NAMALWA (cell line): ENCODE measurements around the gene AKR1B1.
A peak's percentile ranks its signal among the peaks of the same experiment; 100 is the strongest.

Experiments used
- DNase-seq: peaks from one replicate; pipeline ENCODE4 v3.0.0-alpha.2; 2015; ENCODE audit warnings: low spot score

The AKR1B1 gene

DNA sequence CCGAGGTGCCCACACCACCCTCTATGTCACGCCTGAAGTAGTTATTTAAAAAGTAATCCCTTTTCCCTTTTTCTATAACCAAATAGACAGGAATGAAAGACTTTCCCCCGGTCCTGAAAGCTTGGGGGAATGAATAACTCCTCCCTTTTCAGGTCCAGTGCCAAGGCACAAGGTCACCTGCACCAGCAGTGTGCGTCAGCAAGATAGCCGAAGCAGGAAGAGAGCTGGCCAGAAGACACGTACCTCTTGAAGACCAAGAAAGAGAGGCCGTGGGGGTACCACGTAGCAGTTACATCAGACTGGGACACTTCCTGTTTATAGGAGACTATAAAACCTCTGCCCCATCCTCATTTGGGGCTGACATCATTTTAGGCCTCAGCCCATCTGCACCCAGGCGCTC is 10.7 kb upstream of the AKR1B1 start:
- DNase-seq: peak; percentile 8

DNA sequence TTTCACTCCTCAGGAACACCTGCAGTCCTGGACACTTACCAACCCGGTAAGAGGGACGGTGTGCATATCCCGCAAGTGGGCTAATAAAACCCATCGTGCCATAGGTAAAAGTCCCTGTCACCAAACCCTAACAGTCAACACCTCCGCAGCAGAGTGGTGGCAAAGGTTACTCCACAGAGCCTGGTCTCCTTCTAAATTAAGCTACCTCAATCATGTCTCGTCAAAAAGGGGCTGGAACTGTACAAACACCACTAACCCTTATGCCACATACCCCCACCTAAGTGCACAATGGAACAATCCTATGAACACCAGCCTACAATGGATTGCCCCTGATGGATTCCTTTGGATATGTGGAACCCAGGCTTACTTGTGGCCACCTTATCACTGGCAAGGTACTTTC is 9.6 kb upstream of the AKR1B1 start:
- DNase-seq: no peak

DNA sequence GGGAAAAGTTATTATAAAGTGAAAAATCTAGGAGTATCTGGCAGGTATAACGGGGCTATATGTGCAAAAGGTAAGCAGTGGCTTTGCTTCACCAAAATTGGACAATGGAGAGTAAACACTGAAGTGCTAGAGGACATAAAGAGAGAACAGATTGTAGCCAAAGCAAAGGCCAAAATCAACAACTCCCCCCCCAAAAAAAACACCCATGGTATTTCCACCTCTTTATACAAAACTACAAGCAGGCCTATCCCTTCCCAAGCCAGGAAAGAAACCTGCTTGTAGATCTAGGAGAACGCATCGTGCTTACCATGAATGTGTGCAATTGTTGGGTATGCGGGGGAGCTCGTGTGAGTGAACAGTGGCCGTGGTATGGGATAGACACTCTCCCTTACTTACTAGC is 9.2 kb upstream of the AKR1B1 start:
- no peak for DNase-seq

DNA sequence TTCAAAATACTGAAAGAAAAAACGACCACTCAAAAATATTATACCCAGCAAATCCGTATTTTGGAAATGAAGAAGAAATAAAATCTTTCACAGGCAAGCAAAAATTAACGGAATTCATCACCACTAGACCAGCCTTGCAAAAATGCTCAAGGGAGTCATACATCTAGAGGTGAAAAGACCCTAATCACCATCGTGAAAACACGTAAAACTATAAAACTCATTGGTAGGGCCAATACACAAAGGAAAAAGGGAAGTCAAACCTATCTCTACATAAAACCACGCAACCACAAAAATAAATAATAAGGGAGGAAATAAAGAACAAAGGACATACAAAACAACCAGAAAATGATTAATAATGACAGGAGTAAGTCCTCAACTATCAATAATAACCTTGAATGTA is 6.6 kb upstream of the AKR1B1 start:
- DNase-seq: no peak

DNA sequence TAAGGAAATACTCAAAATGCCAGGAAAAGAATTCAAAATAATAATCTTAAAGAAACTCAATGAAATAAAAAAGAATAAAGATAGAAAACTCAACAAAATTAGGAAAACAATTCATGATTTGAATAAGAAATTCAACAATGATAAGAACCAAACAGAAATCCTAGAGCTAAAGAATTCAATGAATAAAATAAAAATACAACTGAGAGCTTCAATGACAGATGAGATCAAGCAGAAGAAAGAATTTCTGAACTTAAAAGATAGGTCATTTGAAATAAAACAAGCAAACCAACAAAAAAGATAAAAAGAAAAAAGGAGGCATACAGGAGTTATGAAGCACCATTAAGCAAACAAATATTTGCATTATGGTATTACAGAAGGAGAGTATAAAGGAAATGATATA is 5.6 kb upstream of the AKR1B1 start:
- DNase-seq: no peak

DNA sequence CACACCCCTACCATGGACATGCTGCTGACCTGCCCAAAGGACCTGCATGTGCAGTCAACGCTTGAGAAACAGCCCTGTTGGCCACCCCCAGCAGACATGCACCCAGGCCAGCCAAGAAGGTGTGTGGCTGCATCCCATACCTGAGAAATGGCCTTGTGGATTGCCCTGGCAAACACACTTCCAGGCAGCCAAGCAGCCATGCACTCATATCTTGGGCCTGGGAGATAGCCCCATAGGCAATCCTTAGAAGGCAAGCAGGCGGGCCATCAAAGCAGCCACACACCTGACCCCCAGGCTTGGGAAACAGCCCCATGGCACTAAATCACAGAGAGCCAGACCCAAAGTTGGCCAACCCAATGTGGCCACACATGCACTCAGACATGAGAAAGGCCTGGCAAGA is 4.9 kb upstream of the AKR1B1 start:
- no peak for DNase-seq

DNA sequence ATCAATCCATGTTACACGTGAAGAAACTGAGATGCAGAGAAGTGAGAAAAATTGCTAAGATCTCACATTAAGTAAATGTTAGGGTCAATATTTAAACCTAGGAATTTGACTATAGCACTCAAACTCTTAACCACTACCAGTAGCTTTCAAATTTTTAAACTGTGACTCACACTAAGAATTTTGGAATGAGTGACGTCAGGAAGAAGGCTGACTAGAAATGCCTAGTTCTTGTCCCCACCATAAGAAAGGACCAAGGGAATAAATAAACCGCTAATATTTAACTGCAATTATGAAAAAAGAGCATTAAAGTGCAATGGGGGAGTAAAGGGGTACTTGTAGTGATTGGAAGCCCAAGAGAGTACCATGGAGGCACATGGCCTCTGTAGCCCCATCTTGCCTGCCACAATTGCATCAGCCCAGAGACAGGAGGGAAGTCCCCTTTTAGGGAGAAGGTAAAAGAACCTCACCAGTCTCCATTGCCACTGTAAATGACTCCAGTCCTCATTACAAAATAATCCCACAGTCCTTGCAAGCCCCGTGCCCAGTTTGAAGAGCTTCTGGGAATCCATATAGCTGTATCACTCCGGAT is 3.5 kb upstream of the AKR1B1 start:
- DNase-seq: no peak

DNA sequence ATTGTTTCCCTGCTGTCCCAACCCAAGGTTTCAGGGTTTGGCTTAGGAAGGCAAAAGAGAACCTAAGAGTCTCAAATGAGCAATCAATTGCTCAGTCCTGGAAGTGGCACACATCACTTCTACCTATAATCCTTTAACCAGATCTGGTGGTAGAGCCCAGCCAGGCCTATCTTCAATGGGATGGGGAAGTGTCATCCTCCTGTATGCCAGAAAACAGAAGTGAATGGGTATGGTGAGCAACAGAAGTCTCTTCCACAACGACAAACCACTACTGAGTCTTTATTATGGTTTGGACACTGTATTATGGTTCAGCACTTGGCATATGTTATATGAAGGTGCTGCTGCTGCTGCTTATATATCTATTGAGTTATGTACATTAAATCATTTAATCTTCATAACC is 3.0 kb upstream of the AKR1B1 start:
- DNase-seq: no peak

DNA sequence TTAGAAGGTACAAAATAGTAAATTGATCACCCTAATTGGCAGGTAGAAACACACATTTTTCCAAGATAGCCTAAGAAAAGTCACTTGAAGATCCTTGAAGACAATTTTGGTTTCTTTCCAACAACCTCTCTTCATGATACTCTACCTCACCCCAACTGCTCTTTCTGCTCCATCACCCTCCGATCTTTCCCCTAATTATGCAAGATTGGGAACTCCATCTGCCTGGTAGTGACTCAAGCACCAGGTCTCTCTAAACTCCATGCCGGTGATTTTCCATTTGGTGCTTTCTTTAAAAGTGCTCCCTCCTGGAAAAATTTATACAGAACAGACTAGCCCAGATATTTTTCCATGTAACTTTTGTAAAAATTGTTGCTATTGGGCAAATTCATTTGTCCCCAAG is 1.1 kb upstream of the AKR1B1 start:
- no peak for DNase-seq

DNA sequence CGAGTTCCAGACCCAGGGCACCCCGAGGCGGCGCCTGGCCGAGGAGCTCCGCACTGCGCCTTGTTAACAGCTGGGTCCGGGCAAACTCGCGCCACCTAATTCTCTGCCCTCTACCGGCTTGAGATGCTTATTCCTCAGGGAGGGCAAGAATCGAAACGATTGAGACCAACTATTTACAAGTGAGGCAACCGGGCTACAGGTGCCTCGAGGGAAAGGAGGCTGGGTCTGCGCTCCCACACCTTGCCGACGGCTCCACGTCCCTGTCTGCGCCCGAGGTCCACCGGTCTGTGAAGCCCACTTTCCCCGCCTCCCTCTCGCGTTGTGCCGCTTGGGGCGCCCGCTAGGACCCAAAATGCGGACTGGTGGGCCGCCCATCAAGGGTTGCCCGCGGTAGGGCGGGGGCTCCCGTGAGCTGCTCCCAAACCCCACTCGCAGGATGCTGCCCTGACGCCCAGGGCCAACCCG is 527 bp downstream of the AKR1B1 start:
- DNase-seq: peak; percentile 89

DNA sequence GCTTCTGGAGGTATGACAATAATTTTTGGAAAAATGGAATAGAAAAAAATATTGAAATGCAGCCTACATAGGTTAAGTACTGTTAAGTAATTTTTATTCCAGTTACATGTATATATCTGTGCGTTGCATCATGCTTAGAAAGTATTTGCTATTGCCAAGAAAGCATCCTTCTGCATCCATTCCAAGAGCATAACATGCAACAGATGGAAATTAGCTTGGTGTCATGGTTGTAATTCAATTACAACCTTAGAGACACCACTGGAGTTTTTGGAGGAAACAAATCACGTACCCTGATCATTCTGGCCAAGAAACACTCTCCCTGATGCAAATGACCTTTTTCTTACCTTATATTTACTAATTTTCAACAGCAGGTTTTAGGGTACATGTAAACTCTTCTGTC is 1.7 kb downstream of the AKR1B1 start:
- no peak for DNase-seq

DNA sequence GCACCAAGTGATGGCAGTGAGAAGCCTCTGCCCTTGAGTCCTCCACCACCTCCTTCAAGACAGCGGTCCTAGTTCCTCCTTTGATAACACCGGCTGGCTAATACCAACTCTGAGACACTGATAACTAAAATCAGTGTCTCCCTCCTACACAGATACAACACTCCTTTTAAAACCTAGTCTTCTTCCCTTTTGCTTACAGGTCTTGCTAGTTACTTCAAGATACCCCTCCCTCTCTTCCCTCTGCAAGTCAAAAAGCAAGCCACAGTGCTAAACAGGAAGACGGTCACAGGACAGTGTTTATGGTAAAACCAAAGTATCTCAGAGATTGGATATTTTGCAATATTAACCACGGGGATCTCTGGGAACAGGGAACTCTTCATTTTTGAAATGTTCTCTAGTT is 4.6 kb downstream of the AKR1B1 start:
- DNase-seq: no peak

DNA sequence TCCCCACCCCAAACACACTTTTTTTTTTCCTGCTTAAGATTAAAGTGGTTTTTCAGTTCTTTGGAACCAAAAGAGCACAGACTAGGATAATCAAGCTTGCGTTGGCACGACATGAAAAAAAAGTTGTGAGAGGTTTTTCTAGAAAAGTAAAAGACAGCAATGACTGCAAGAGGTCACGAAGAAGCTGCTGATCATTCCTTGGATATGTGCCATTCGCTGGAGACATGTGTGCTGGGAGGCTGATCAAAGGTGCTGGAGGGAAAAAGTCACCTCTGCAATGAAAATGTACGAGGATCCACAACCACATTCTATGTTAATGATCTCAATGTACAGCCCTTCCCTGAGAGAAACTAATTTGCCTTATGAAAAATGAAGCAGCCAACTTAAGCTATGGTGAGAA is 5.4 kb downstream of the AKR1B1 start:
- no peak for DNase-seq

DNA sequence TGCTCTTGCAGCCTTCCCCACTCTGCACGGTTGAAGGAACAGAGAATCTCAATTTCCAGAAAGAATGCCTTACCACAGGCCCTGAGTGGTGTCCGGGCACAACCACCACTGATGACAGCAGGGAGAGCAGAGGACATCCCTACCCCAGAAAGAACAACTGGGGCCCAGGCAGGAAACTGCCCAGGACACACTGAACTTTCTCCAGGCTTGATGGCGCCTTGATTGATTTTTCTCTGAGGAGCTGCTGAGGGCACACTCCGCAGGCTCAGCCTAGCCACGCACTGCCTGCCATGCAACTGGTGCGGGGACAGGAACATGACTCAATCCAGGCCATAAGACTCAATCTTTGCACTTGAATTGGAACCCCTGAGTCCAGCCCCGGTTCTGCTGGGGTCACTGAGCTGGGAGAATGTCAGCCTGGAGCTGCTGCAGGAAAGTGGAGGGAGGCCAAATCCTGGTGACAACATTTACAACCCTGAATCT is 5.9 kb downstream of the AKR1B1 start:
- DNase-seq: no peak

DNA sequence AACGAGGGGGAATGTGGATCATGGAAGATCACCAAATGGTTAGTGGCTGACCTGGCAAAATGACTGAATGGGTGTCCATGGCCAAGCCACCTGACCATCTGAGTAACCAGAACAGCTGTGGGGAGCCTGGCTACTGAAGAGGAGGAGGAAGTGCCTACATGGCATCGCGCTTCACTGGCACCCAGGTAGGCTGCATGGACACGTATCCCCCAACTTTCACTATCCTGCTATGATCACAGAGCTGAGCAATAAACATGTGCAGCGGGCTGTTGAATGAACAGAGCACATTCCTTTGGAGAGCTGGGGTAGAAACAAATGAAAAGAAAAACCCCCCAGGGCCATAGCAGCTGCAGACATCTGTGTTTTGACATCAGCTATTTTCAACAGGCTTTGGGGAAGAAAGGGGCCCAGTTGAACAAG is 6.5 kb downstream of the AKR1B1 start:
- no peak for DNase-seq

DNA sequence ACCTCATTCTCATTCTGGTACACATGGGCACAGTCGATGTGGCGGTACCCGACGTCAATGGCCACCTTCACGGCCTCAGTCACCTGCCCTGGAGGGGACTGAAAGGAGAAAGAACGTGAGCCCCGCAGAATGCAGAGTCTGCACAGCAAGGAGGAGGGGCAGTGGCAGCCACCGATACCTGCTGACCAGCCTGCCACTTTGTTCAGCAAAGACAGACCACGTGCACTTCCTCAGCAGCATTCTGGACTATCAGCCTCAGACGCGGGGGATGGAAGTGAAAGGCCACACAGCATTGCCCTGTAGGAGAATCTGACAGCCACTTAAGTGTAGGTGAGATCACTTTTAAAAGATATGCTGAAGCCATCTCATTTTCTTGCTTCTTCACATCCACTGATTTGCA is 7.2 kb downstream of the AKR1B1 start:
- DNase-seq: no peak

DNA sequence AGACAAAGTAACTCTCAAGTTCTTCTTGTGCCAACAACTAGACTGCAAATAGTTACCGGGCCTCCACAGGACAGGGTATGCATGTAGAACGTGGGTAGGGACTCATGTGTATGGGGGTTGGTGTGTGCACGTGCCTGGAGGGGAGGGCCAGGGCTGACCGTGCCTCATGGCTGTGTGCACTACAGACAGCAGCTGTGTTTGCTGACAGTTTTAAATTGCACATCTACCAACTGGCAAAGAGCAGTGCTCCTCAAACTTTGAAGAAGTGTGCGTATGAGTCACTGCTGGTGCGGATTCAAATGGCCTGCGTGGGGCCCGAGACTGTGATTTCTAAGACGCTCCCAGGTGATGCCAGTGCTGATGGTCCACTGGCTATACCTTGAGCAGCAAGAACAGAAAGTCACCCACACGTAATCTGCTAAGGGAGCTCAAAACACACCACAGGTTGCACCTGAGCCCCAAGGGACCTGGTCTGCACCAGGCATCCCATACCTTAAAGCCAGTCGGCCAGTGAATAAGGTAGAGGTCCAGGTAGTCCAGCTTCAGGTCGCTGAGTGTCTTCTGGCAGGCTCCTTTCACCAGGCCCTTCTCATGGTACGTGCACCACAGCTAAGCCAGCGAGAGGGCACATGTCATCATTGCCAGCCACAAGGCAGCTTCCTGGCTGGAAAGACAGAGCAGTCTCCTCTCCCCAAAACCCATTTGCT is 8.5 kb downstream of the AKR1B1 start:
- no peak for DNase-seq

DNA sequence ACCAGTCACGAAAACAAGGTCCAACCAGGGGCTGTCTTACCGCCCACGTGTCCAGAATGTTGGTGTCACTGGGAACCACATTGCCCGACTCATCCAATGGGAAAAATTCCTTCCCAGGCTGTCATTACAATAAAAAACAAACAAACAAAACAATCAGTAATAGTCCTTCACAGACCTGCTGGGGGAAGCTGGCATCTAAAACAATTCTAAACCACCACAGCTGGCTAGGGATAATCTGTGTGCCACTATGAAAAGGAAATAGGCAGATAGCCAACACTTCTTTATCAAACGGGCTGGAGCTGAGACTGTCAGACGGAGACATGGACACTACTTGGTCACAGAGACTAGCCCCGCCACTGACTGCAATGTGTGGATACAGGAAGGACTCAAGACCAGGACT is 9.2 kb downstream of the AKR1B1 start:
- DNase-seq: no peak

DNA sequence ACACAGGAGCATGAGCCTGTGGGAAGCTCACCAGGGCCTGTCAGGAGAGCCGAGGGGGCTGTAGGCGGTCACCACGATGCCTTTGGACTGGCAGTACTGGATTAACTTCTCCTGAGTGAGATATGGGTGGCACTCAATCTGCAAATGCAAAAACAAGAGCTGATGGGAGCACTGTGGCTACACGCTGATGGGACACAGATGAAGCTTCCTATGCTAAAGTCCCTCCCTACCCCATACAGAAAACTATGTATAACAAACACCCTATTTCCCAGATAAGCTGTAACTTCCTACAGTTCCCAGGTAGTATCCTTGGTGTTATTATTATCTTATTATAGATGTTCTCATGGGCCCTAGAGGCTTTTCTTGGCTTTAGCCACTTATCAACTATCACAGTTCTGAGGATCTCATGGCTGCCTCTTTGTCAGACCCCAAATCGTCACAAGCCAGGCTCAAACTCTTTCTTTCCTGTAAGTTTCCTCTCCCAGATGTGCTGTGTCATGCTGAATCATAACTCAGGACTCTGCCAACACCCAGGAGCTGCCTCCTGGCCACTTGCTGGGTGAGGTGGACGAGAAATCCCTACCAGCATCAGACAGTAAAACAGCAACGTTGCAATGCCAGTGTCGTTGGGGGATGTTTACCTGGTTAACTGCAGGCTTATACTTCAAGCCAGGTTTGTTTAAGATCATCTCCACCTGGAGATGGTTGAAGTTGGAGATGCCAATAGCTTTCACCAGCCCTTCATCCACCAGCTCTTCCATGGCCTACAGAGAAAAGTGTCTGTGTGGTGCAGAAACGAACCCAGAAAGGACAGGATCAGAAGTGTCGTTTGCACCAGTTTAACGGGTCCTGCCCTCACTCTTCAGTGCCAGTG is 10.3 kb downstream of the AKR1B1 start:
- no peak for DNase-seq

DNA sequence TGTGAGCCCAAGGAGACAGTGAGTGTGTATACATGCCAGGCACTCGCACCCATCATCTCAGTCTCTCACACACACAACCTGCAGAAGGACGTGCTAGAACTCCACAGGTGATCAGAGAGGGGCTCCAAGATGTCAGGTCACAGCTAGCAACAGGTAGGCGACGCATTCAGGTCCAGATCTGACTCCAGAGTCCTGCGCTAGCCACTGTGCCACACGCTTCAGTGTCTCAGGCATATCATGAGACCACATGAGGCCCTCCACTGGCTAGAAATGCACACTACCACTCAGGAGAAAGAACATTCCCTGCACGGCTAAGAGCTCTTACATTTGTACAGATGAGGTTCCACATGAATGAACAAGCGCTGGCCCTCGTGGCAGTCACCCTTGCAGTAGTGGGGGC is 11.5 kb downstream of the AKR1B1 start:
- DNase-seq: no peak

DNA sequence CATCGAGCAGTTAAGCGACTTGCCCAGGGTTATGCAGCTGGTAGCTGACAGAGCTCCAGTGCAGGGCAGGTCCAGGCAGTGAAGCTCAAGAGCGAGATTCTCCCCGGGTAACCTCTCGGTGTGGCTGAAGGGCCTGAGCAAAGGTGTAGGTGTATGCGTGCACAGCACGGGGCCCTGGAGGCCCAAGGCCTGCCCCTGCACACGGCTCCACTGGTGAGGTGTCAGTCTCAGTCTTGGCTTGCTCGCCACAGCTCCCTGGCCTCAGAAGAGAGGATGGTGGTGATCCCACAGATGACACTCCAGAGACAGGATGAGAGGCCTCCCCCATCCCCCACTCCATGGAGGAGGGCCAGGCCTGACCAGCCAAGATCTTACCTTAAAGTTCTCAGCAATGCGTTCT is 12.0 kb downstream of the AKR1B1 start:
- no peak for DNase-seq

DNA sequence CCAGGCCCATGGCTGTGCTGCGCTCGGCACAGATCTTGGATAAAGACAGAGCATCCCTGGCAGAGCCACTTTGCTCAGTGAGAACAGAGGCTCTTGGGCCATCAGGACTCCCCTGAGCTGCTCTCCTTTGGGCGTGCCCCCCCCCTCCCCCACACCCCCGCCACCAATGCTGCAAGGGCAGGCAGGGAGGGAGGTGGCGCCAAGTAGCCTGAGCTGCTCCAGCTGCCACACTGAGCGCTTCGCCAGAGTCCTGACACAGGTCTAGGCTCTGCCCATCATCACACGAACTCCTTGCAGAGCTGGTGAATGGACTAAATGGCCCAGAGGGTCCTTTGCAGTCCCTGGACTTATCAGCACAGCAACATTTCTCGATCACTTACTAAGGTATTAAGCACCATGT is 12.5 kb downstream of the AKR1B1 start:
- DNase-seq: no peak

DNA sequence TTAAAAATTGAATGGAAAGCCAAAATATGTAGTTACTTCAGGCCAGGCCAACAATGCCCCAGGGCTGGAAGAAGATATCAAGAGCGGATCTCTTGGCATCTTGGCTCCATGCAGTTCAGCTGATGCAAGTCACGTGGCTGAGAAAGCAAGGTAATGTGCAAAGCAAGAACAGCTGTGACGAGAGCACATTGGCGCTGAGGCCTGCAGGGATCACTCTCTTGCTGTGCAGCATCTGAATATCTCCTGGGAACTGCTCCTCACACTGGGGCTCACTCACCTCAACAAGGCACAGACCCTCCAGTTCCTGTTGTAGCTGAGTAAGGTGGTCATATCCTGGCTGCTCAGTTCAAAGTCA is 14.0 kb downstream of the AKR1B1 start:
- no peak for DNase-seq
